ENCODE results near the gene PHLDB2. TPM values are rescaled to one million over a fixed set of nuclear protein-coding genes. Genes with fewer than 3 reads are reported as not detected.

Gene PHLDB2
- total and polyA plus RNA-seq, 10 of the 15 experiments (the other 5 are each of a cell fraction or from before 2014, with no cell fraction given) = 0.03 to 0.67 (median 0.40) TPM

GRCh38 chr3:111812701-111813100 is 46.4 kb upstream of the PHLDB2 start:
- Histone ChIP-seq H3K4me1 (ENCODE audit: control insufficient read depth, insufficient read depth, low read length) (no peaks in the 10 kb centered on the region), H3K9me3 (replicated peaks; ENCODE audit: control insufficient read depth, insufficient read depth, low read length) (no peaks in the 10 kb centered on the region), H3K4me3 (no peak overlapping the region), H4K20me1 (ENCODE audit: control insufficient read depth, insufficient read depth) (no peaks in the 10 kb centered on the region), H3K27ac (ENCODE audit: control insufficient read depth, insufficient read depth) (no peak overlapping the region), H3K4me2 (ENCODE audit: control insufficient read depth, insufficient read depth) (no peak overlapping the region), H3K36me3 (ENCODE audit: control insufficient read depth in 2 of 2, insufficient read depth in 2 of 2, low read length in 1 of 2) (no peaks in the 10 kb centered on the region), H3K79me2 (ENCODE audit: control insufficient read depth, insufficient read depth, low read length) (no peaks in the 10 kb centered on the region), H2AFZ (ENCODE audit: control insufficient read depth, low read depth, low read length) (no peak overlapping the region), H3K27me3 (replicated peaks in 1 of 2; ENCODE audit: control insufficient read depth in 2 of 2, insufficient read depth in 2 of 2, low read length in 1 of 2) (no peaks in the 10 kb centered on the region), H3K9ac (ENCODE audit: control insufficient read depth, insufficient read depth, low read length) (no peak overlapping the region)
- in situ Hi-C loops (cut with MboI) = no loop called here
- CTCF ChIA-PET = interaction anchor here (0.9 to 1.2 kb wide), 3 partner anchors 12 to 97 kb away, joined by 3 read pairs; no protein-coding TSS in a partner anchor
- DNase-seq (ENCODE audit: low read depth, low spot score) = no peak
- POLR2A ChIA-PET = interaction anchor here (0.6 to 1.2 kb wide), 2 partner anchors 9 to 114 kb away, joined by 4 read pairs; no protein-coding TSS in a partner anchor
- RAD21 ChIA-PET (ENCODE audit: unreplicated experiment) = interaction anchor here (0.6 to 1.4 kb wide), 5 partner anchors 10 to 200 kb away, joined by 3 to 4 read pairs (median 3); no protein-coding TSS in a partner anchor
- intact Hi-C loops (cut with micrococcal nuclease; ENCODE audit: unreplicated experiment) = no loop called here
- TF ChIP-seq HDAC2 (IDR thresholded peaks at IDR 0.05) = no peak
- TF ChIP-seq FOS (IDR thresholded peaks at IDR 0.05; ENCODE audit: borderline replicate concordance, extremely low read depth, insufficient read length) = no peak
- TF ChIP-seq DPF2 (IDR thresholded peaks at IDR 0.05) = no peak
- no peak for TF ChIP-seq MTA2 (IDR thresholded peaks at IDR 0.05; ENCODE audit: low read depth)
- no peak for TF ChIP-seq GATAD2B (conservative IDR thresholded peaks at IDR 0.05; ENCODE audit: low read depth)
- 0% methylated on average over 1 of the region's 1 CpG for WGBS (ENCODE audit: insufficient coverage, insufficient replicate concordance, low lambda C conversion rate, missing lambda C conversion rate)
- BruUV-seq (replicated peaks) = no TSS peak
- FAIRE-seq = no peak
- SMC1A ChIA-PET (ENCODE audit: uncharacterized antibody, unreplicated experiment) = interaction anchor here (0.8 to 2.5 kb wide), 10 partner anchors 9 to 95 kb away, joined by 3 to 12 read pairs (median 4); no protein-coding TSS in a partner anchor
- no peak for ATAC-seq

- SMC1A ChIA-PET (ENCODE audit: uncharacterized antibody, unreplicated experiment) = interaction anchor here (0.8 to 2.5 kb wide), 7 partner anchors 9 to 93 kb away, joined by 3 to 12 read pairs (median 5); no protein-coding TSS in a partner anchor
- Histone ChIP-seq H3K4me2 (ENCODE audit: control insufficient read depth, insufficient read depth) (no peak overlapping the region), H3K27me3 (replicated peaks in 1 of 2; ENCODE audit: control insufficient read depth in 2 of 2, insufficient read depth in 2 of 2, low read length in 1 of 2) (no peaks in the 10 kb centered on the region), H3K4me1 (ENCODE audit: control insufficient read depth, insufficient read depth, low read length) (no peaks in the 10 kb centered on the region), H4K20me1 (ENCODE audit: control insufficient read depth, insufficient read depth) (no peaks in the 10 kb centered on the region), H2AFZ (ENCODE audit: control insufficient read depth, low read depth, low read length) (no peak overlapping the region), H3K79me2 (ENCODE audit: control insufficient read depth, insufficient read depth, low read length) (no peaks in the 10 kb centered on the region), H3K36me3 (ENCODE audit: control insufficient read depth in 2 of 2, insufficient read depth in 2 of 2, low read length in 1 of 2) (no peaks in the 10 kb centered on the region), H3K27ac (ENCODE audit: control insufficient read depth, insufficient read depth) (no peak overlapping the region), H3K4me3 (no peak overlapping the region), H3K9me3 (replicated peaks; ENCODE audit: control insufficient read depth, insufficient read depth, low read length) (no peaks in the 10 kb centered on the region), H3K9ac (ENCODE audit: control insufficient read depth, insufficient read depth, low read length) (no peak overlapping the region)
- no TSS peak for BruUV-seq (replicated peaks)
- CTCF ChIA-PET = interaction anchor here (0.9 to 1.2 kb wide), 2 partner anchors 11 to 97 kb away, joined by 3 read pairs; no protein-coding TSS in a partner anchor
- TF ChIP-seq ATF2 (IDR thresholded peaks at IDR 0.05; ENCODE audit: low read length) (no peak), CHD2 (IDR thresholded peaks at IDR 0.05; ENCODE audit: borderline replicate concordance, low read depth, low read length) (no peak), ATF7 (IDR thresholded peaks at IDR 0.05; ENCODE audit: low read depth) (no peak), E4F1 (IDR thresholded peaks at IDR 0.05; ENCODE audit: borderline replicate concordance, partially characterized antibody) (no peak)
- TF ChIP-seq, protein P1, sequence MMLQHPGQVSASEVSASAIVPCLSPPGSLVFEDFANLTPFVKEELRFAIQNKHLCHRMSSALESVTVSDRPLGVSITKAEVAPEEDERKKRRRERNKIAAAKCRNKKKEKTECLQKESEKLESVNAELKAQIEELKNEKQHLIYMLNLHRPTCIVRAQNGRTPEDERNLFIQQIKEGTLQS (IDR thresholded peaks at IDR 0.05; ENCODE audit: borderline replicate concordance, extremely low read depth, low read depth, low read length) = no peak
- TF ChIP-seq, protein P2, sequence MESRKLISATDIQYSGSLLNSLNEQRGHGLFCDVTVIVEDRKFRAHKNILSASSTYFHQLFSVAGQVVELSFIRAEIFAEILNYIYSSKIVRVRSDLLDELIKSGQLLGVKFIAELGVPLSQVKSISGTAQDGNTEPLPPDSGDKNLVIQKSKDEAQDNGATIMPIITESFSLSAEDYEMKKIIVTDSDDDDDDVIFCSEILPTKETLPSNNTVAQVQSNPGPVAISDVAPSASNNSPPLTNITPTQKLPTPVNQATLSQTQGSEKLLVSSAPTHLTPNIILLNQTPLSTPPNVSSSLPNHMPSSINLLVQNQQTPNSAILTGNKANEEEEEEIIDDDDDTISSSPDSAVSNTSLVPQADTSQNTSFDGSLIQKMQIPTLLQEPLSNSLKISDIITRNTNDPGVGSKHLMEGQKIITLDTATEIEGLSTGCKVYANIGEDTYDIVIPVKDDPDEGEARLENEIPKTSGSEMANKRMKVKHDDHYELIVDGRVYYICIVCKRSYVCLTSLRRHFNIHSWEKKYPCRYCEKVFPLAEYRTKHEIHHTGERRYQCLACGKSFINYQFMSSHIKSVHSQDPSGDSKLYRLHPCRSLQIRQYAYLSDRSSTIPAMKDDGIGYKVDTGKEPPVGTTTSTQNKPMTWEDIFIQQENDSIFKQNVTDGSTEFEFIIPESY (IDR thresholded peaks at IDR 0.05) = no peak
- in situ Hi-C loops (cut with MboI) (no loop called here), intact Hi-C loops (cut with micrococcal nuclease; ENCODE audit: unreplicated experiment) (no loop called here)
- ATAC-seq = no peak
- WGBS (ENCODE audit: insufficient coverage, insufficient replicate concordance, low lambda C conversion rate, missing lambda C conversion rate) = 3% methylated on average over 1 of the region's 1 CpG
- no peak for DNase-seq (ENCODE audit: low read depth, low spot score)
- RAD21 ChIA-PET (ENCODE audit: unreplicated experiment) = interaction anchor here (0.6 to 1.4 kb wide), 3 partner anchors 9 to 199 kb away, joined by 3 to 4 read pairs (median 3); no protein-coding TSS in a partner anchor
- POLR2A ChIA-PET = no interaction called here
- FAIRE-seq = no peak
Measured at GRCh38 chr3:111813441-111813840, 45.6 kb upstream of the PHLDB2 start.
